Measurements from ENCODE around the gene ARHGEF7.

DNA sequence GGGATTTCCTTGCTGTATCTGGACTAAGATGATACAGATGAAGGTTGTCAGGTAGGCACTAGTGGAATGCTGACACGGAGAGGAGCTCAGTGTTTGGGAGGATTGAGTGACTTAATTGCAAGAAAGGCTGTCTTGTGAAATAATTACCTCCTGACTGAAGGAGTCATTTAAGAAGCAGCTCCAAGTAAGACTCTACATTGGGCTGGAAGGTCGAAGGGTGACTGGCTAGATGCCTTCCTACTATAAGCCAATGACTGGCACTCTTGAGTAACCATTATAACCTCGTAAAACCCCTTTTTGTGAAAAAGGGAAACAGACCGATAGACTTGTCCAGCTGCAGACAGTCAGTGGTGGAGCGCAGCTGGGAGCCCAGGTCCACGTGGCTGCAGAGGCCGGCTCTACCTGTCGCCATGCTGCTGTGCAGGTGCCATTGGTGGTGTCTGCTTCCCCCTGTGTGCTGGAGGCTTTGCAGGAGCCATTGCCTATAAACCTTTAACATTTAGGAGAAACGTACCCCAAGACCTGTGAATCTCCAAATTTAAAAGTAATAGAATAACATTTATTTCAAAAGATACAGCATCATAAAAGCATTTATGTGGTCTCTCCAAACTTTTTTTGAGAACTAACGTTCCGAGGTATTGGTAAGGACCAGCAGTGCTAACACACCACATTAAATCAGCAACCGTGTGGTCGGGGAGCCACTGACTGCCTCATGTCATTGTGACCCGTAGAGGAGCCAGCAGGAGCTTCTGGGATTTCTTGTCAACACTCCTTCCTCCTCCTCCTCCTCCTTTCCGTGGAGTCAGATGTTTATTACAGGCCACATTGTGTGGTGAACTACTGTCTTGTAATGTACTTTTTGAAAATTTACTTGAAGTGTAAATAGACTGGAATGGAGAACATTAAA lies 124.9 kb downstream of the ARHGEF7 start:
- TF ChIP-seq, protein P1, sequence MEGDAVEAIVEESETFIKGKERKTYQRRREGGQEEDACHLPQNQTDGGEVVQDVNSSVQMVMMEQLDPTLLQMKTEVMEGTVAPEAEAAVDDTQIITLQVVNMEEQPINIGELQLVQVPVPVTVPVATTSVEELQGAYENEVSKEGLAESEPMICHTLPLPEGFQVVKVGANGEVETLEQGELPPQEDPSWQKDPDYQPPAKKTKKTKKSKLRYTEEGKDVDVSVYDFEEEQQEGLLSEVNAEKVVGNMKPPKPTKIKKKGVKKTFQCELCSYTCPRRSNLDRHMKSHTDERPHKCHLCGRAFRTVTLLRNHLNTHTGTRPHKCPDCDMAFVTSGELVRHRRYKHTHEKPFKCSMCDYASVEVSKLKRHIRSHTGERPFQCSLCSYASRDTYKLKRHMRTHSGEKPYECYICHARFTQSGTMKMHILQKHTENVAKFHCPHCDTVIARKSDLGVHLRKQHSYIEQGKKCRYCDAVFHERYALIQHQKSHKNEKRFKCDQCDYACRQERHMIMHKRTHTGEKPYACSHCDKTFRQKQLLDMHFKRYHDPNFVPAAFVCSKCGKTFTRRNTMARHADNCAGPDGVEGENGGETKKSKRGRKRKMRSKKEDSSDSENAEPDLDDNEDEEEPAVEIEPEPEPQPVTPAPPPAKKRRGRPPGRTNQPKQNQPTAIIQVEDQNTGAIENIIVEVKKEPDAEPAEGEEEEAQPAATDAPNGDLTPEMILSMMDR (IDR thresholded peaks at IDR 0.05; ENCODE audit: insufficient read depth, low read depth, low read length): no peak
- no peak for TF ChIP-seq EZH2 (IDR thresholded peaks at IDR 0.05; ENCODE audit: insufficient read depth, low read length)
